ENCODE data around the gene DPEP2. TPM values are rescaled to one million over a fixed set of nuclear protein-coding genes. Genes with fewer than 3 reads are reported as not detected.

The DPEP2 gene
- total and polyA plus RNA-seq, 2 of the 13 experiments (the other 11 are each of a cell fraction or from before 2014, with no cell fraction given), result 0.18 TPM; not detected in 1

- TF ChIP-seq SOX13 (IDR thresholded peaks at IDR 0.05), result 0 out of 2 replicates have a peak, but pooled peaks have one; percentile 11
- TF ChIP-seq SOX13 (CRISPR knock-in tag; conservative IDR thresholded peaks at IDR 0.05 in 1 of 2, IDR thresholded peaks at IDR 0.05 in 1 of 2), result peak; percentile 43 to 50; a peak in 2 of 4 replicates
- no peak for TF ChIP-seq ZNF839 (CRISPR knock-in tag; IDR thresholded peaks at IDR 0.05; ENCODE audit: borderline replicate concordance)
- peak; percentile 81 for TF ChIP-seq ZSCAN9 (CRISPR knock-in tag; IDR thresholded peaks at IDR 0.05; ENCODE audit: borderline replicate concordance)
- no peak for TF ChIP-seq RFX1 (IDR thresholded peaks at IDR 0.05)
- TF ChIP-seq NR2C2 (CRISPR knock-in tag; IDR thresholded peaks at IDR 0.05; ENCODE audit: borderline replicate concordance), result 0 out of 2 replicates have a peak, but pooled peaks have one; percentile 30
- peak; percentile 61 for TF ChIP-seq ELF3 (CRISPR knock-in tag; IDR thresholded peaks at IDR 0.05)
- no peak; the same call in none of the 2 replicates for TF ChIP-seq KMT2B (CRISPR knock-in tag; IDR thresholded peaks at IDR 0.05)
- no peak for TF ChIP-seq ZNF451 (CRISPR knock-in tag; IDR thresholded peaks at IDR 0.05)
- peak; percentile 52; the same call in 1 of the 2 replicates for TF ChIP-seq ZSCAN21 (CRISPR knock-in tag; IDR thresholded peaks at IDR 0.05; ENCODE audit: borderline replicate concordance)
- TF ChIP-seq TRIM22 (IDR thresholded peaks at IDR 0.05), result no peak
- no peak for TF ChIP-seq THYN1 (CRISPR knock-in tag; IDR thresholded peaks at IDR 0.05; ENCODE audit: borderline replicate concordance, low read depth)
- TF ChIP-seq FOXP1 (IDR thresholded peaks at IDR 0.05), result no peak
- TF ChIP-seq FOXP1 (CRISPR knock-in tag; IDR thresholded peaks at IDR 0.05), result 0 out of 2 replicates have a peak, but pooled peaks have one; percentile 9
- TF ChIP-seq HNRNPL (IDR thresholded peaks at IDR 0.05; ENCODE audit: low read depth, low read length), result no peak
- TF ChIP-seq TARDBP (CRISPR knock-in tag; IDR thresholded peaks at IDR 0.05), result 0 out of 2 replicates have a peak, but pooled peaks have one; percentile 34
- TF ChIP-seq FIP1L1 (IDR thresholded peaks at IDR 0.05; ENCODE audit: borderline replicate concordance, insufficient read depth, low read depth, low read length), result no peak
- no peak; the same call in 1 of the 2 replicates for TF ChIP-seq GZF1 (CRISPR knock-in tag; IDR thresholded peaks at IDR 0.05)
- TF ChIP-seq NCOA2 (CRISPR knock-in tag; IDR thresholded peaks at IDR 0.05), result peak; percentile 57; the same call in 1 of the 2 replicates
- TF ChIP-seq PRDM10 (CRISPR knock-in tag; IDR thresholded peaks at IDR 0.05; ENCODE audit: low read depth), result peak; percentile 22; the same call in 1 of the 2 replicates
- no peak; the same call in 1 of the 2 replicates for TF ChIP-seq ZNF546 (CRISPR knock-in tag; conservative IDR thresholded peaks at IDR 0.05)
- TF ChIP-seq ZNF883 (CRISPR knock-in tag; IDR thresholded peaks at IDR 0.05; ENCODE audit: not compliant biosample characterization), result peak; percentile 69
- TF ChIP-seq FOXC1 (CRISPR knock-in tag; IDR thresholded peaks at IDR 0.05; ENCODE audit: borderline replicate concordance), result peak; percentile 88
- TF ChIP-seq KLF6 (CRISPR knock-in tag; IDR thresholded peaks at IDR 0.05), result peak; percentile 96
Measured at GRCh38 chr16:67993207-67994039, 5.9 kb downstream of the DPEP2 start (continued).

All from HepG2 (cell line).